GM23338 (cell line): ENCODE results near the gene JMJD7. TPM values are rescaled to one million over a fixed set of nuclear protein-coding genes. Genes with fewer than 3 reads are reported as not detected.

Source experiments
- ATAC-seq: fragments of 200-7000 bp; cut with Tn5 transposase; 3 replicates; pipeline ENCODE4 v1.9.1; 2020
- DNase-seq: peaks from one replicate; pipeline ENCODE4 v3.0.0-alpha.2; 2015; ENCODE audit warnings: low spot score
- H2AFZ ChIP-seq: fragments of 200-600 bp; sonication (generic); 2 replicates; pipeline ENCODE4 v1.8.0; 2016; ENCODE audit warnings: antibody characterized with exemption, mild to moderate bottlenecking, moderate library complexity
- H3F3A ChIP-seq: fragments of 200-600 bp; sonication (generic); replicated peaks from 2 replicates; pipeline ENCODE4 v1.8.0; 2017; ENCODE audit warnings: antibody characterized with exemption, mixed run types, low read depth
- H3K27ac ChIP-seq: fragments of 200-600 bp; sonication (generic); 2 replicates; pipeline ENCODE4 v1.6.1; 2016; ENCODE audit warnings: low read depth
- H3K27me3 ChIP-seq: fragments of 200-600 bp; sonication (generic); 2 replicates; pipeline ENCODE4 v1.8.0; 2016; ENCODE audit warnings: mild to moderate bottlenecking, mixed run types, moderate library complexity; ENCODE audit not compliant: insufficient read depth
- H3K36me3 ChIP-seq: fragments of 200-600 bp; sonication (generic); 2 replicates; pipeline ENCODE4 v1.8.0; 2016; ENCODE audit warnings: mild to moderate bottlenecking; ENCODE audit not compliant: insufficient read depth
- H3K4me1 ChIP-seq: fragments of 200-600 bp; sonication (generic); 2 replicates; pipeline ENCODE4 v1.8.0; 2016; ENCODE audit warnings: mild to moderate bottlenecking, moderate library complexity; ENCODE audit not compliant: insufficient read depth
- H3K4me2 ChIP-seq: fragments of 200-600 bp; sonication (generic); 2 replicates; pipeline ENCODE4 v1.7.1; 2017; ENCODE audit warnings: mixed run types
- H3K4me3 ChIP-seq: fragments of 200-600 bp; sonication (generic); 2 replicates; pipeline ENCODE4 v1.6.1; 2016; ENCODE audit warnings: mixed run types
- H3K79me2 ChIP-seq: fragments of 200-600 bp; sonication (generic); replicated peaks from 2 replicates; pipeline ENCODE4 v1.8.0; 2017; ENCODE audit warnings: mild to moderate bottlenecking; ENCODE audit not compliant: insufficient read depth
- H3K9me2 ChIP-seq: fragments of 200-600 bp; sonication (generic); 2 replicates; pipeline ENCODE4 v1.8.0; 2017; ENCODE audit not compliant: insufficient read depth
- H4K20me1 ChIP-seq: fragments of 200-600 bp; sonication (generic); replicated peaks from 2 replicates; pipeline ENCODE4 v1.8.0; 2017; ENCODE audit warnings: mild to moderate bottlenecking; ENCODE audit not compliant: insufficient read depth
- H3K27ac Mint-ChIP-seq: 2 replicates; pipeline ENCODE4 v1.8.0; 2020; ENCODE audit warnings: inconsistent platforms, mild to moderate bottlenecking, moderate library complexity, mixed read lengths
- H3K27me3 Mint-ChIP-seq: 3 replicates; pipeline ENCODE4 v1.8.0; 2022; ENCODE audit warnings: low read depth, mild to moderate bottlenecking, moderate library complexity, mixed read lengths, inconsistent platforms; ENCODE audit not compliant: insufficient read depth, poor library complexity
- H3K36me3 Mint-ChIP-seq: 3 replicates; pipeline ENCODE4 v1.8.0; 2021; ENCODE audit warnings: low read depth, mild to moderate bottlenecking, inconsistent platforms, moderate library complexity, mixed read lengths
- H3K4me1 Mint-ChIP-seq: 3 replicates; pipeline ENCODE4 v1.8.0; 2020; ENCODE audit warnings: mild to moderate bottlenecking, inconsistent platforms, mixed read lengths
- H3K4me3 Mint-ChIP-seq: 3 replicates; pipeline ENCODE4 v1.8.0; 2021; ENCODE audit warnings: moderate library complexity, mild to moderate bottlenecking, inconsistent platforms, mixed read lengths
- H3K9me3 Mint-ChIP-seq: 3 replicates; pipeline ENCODE4 v1.8.0; 2020; ENCODE audit warnings: moderate library complexity, mild to moderate bottlenecking, inconsistent platforms, mixed read lengths
- NANOG ChIP-seq: IDR thresholded peaks from 2 replicates; pipeline ENCODE4 v1.6.1; 2016; ENCODE audit warnings: antibody characterized with exemption, borderline replicate concordance
- STAT1 ChIP-seq: IDR thresholded peaks from one replicate; pipeline ENCODE4 v1.6.1; 2016; ENCODE audit warnings: antibody characterized with exemption; ENCODE audit not compliant: unreplicated experiment
- ZNF114 ChIP-seq: fragments of 250-450 bp; sonication (Bioruptor Pico); IDR thresholded peaks from 2 replicates; pipeline ENCODE4 v1.5.0; 2020; ENCODE audit warnings: mild to moderate bottlenecking, moderate library complexity
- ZNF331 ChIP-seq: fragments of 250-450 bp; sonication (Bioruptor Pico); IDR thresholded peaks from 2 replicates; pipeline ENCODE4 v1.5.0; 2020; ENCODE audit warnings: low read depth, mild to moderate bottlenecking, moderate library complexity
- ZNF462 ChIP-seq: fragments of 250-450 bp; sonication (Bioruptor Pico); IDR thresholded peaks from 2 replicates; pipeline ENCODE4 v1.5.0; 2020; ENCODE audit warnings: mild to moderate bottlenecking, moderate library complexity
- polyA plus RNA-seq: library from polyadenylated mRNA; unstranded; fragments of >200 nt; fragmentation: Nextera tagmentation; extraction: Ambion mirVana; gene quantifications from 2 replicates; pipeline ENCODE4 v1.2.1, GENCODE V29; 2016
- total RNA-seq: library from RNA; depleted of rRNA; stranded (reverse); fragments of >200 nt; shearing (Covaris generic); gene quantifications from 2 replicates; pipeline ENCODE4 v1.2.3, GENCODE V29; 2014
- TF ChIP-seq, protein P1 (sequence below): IDR thresholded peaks from 2 replicates; pipeline ENCODE4 v1.6.1; 2016; ENCODE audit warnings: antibody characterized with exemption

JMJD7 gene
- total and polyA plus RNA-seq, 2 experiments from 2014 or later = 8.5 to 9.2 TPM

DNA sequence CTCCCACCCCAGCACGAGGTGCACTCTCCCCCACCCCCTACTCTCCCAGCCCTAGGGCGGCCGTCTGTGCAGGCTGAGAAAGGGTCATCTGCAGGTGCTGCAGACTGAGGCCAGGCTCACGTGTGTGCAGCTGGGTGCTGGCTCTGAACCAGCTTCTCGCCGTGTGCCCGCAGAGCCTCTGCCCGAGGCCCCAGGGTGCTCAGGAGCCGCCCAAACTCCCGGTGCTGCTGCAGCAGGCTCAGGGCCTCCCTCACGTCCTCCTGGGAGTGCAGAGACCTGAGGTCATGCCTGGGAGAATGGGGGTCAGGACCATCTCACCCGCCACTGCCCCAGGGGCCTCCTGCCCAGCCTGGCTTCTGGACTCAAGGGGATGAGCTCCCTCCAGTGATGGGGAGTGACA lies 48.8 kb downstream of the JMJD7 start:
- Mint-ChIP-seq H3K4me1 (peaks cover 6% of the 10 kb centered on the region), H3K4me3 (no peak overlapping the region), H3K27ac (no peak overlapping the region), H3K36me3 (no peaks in the 10 kb centered on the region; the same call in 2 of the 3 replicates), H3K27me3 (peaks cover 28% of the 10 kb centered on the region), H3K9me3 (no peaks in the 10 kb centered on the region; the same call in 2 of the 3 replicates)
- Histone ChIP-seq H4K20me1 (no peaks in the 10 kb centered on the region), H3K9me2 (no peaks in the 10 kb centered on the region), H3K27me3 (peaks cover 15% of the 10 kb centered on the region), H3F3A (0 out of 2 replicates have a peak, but pooled peaks cover 4% of the 10 kb centered on the region), H2AFZ (no peak overlapping the region), H3K36me3 (no peaks in the 10 kb centered on the region), H3K79me2 (no peaks in the 10 kb centered on the region), H3K4me3 (no peak overlapping the region), H3K4me2 (no peak overlapping the region), H3K4me1 (no peaks in the 10 kb centered on the region), H3K27ac (no peak overlapping the region)
- DNase-seq (no peak), ATAC-seq (no peak)
- TF ChIP-seq, protein P1, sequence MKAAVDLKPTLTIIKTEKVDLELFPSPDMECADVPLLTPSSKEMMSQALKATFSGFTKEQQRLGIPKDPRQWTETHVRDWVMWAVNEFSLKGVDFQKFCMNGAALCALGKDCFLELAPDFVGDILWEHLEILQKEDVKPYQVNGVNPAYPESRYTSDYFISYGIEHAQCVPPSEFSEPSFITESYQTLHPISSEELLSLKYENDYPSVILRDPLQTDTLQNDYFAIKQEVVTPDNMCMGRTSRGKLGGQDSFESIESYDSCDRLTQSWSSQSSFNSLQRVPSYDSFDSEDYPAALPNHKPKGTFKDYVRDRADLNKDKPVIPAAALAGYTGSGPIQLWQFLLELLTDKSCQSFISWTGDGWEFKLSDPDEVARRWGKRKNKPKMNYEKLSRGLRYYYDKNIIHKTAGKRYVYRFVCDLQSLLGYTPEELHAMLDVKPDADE = no peak
- no peak for TF ChIP-seq ZNF331 (CRISPR knock-in tag)
- no peak for TF ChIP-seq NANOG
- TF ChIP-seq STAT1 = no peak
- TF ChIP-seq ZNF462 (CRISPR knock-in tag) = no peak
- TF ChIP-seq ZNF114 = no peak
